ENCODE data around the gene ARRDC3.
"Not testable (repeated sequence)": the region's sequence is repeated elsewhere in the genome, so short reads cannot be mapped to it uniquely, and the experiment has no call there.

Gene ARRDC3

GRCh38 chr5:91401175-91401574 lies 18.1 kb upstream of the ARRDC3 start:
- Mint-ChIP-seq H3K27me3 (no peaks in the 10 kb centered on the region), H3K36me3 (ENCODE audit: low read depth) (no peaks in the 10 kb centered on the region), H3K9me3 (no peaks in the 10 kb centered on the region), H3K27ac (no peak overlapping the region), H3K4me3 (no peak overlapping the region), H3K4me1 (ENCODE audit: low read depth) (peaks cover 8% of the 10 kb centered on the region)
- DNase-seq = no peak

- H3K27me3 Mint-ChIP-seq = no peaks in the 10 kb centered on the region
- H3K36me3 Mint-ChIP-seq (ENCODE audit: low read depth) = no peaks in the 10 kb centered on the region
- peaks cover 8% of the 10 kb centered on the region for H3K4me1 Mint-ChIP-seq (ENCODE audit: low read depth)
- no peaks in the 10 kb centered on the region for H3K9me3 Mint-ChIP-seq
- no peak overlapping the region for H3K27ac Mint-ChIP-seq
- H3K4me3 Mint-ChIP-seq = no peak overlapping the region
- DNase-seq = no peak
Observed at GRCh38 chr5:91397791-91398190, 14.7 kb upstream of the ARRDC3 start.

- Mint-ChIP-seq H3K9me3 (no peaks in the 10 kb centered on the region), H3K4me3 (no peak overlapping the region), H3K27me3 (no peaks in the 10 kb centered on the region), H3K4me1 (ENCODE audit: low read depth) (peaks cover 7% of the 10 kb centered on the region), H3K27ac (no peak overlapping the region), H3K36me3 (ENCODE audit: low read depth) (no peaks in the 10 kb centered on the region)
- no peak for DNase-seq
Observed at GRCh38 chr5:91390268-91390667, 7.2 kb upstream of the ARRDC3 start.

GRCh38 chr5:91389555-91389954 lies 6.4 kb upstream of the ARRDC3 start:
- not testable (repeated sequence) for H3K4me3 Mint-ChIP-seq; H3K36me3 Mint-ChIP-seq (ENCODE audit: low read depth); DNase-seq; H3K27me3 Mint-ChIP-seq; H3K9me3 Mint-ChIP-seq; H3K27ac Mint-ChIP-seq
- H3K4me1 Mint-ChIP-seq (ENCODE audit: low read depth) = peaks cover 12% of the 10 kb centered on the region

- H3K36me3 Mint-ChIP-seq (ENCODE audit: low read depth) = peaks cover 4% of the 10 kb centered on the region
- H3K27ac Mint-ChIP-seq = no peak overlapping the region
- no peaks in the 10 kb centered on the region for H3K9me3 Mint-ChIP-seq
- DNase-seq = no peak
- H3K4me3 Mint-ChIP-seq = no peak overlapping the region
- H3K27me3 Mint-ChIP-seq = no peaks in the 10 kb centered on the region
- H3K4me1 Mint-ChIP-seq (ENCODE audit: low read depth) = peaks cover 24% of the 10 kb centered on the region
Observed at GRCh38 chr5:91388362-91388761, 5.2 kb upstream of the ARRDC3 start.

- Mint-ChIP-seq H3K9me3 (no peaks in the 10 kb centered on the region), H3K4me3 (no peak overlapping the region), H3K4me1 (ENCODE audit: low read depth) (peaks cover 24% of the 10 kb centered on the region), H3K36me3 (ENCODE audit: low read depth) (peaks cover 23% of the 10 kb centered on the region), H3K27ac (no peak overlapping the region), H3K27me3 (no peaks in the 10 kb centered on the region)
- no peak for DNase-seq
Observed at GRCh38 chr5:91386120-91386519, 3.0 kb upstream of the ARRDC3 start.

GRCh38 chr5:91385596-91385995 lies 2.5 kb upstream of the ARRDC3 start:
- H3K9me3 Mint-ChIP-seq, H3K27me3 Mint-ChIP-seq, DNase-seq, H3K27ac Mint-ChIP-seq, H3K4me3 Mint-ChIP-seq: not testable (repeated sequence)
- H3K36me3 Mint-ChIP-seq (ENCODE audit: low read depth) = peaks cover 26% of the 10 kb centered on the region
- peaks cover 24% of the 10 kb centered on the region for H3K4me1 Mint-ChIP-seq (ENCODE audit: low read depth)

- peak overlapping the region; percentile 99 for H3K27ac Mint-ChIP-seq
- H3K4me1 Mint-ChIP-seq (ENCODE audit: low read depth) = peaks cover 21% of the 10 kb centered on the region
- H3K9me3 Mint-ChIP-seq = no peaks in the 10 kb centered on the region
- no peak for DNase-seq
- H3K27me3 Mint-ChIP-seq = no peaks in the 10 kb centered on the region
- peak overlapping the region; percentile 93 for H3K4me3 Mint-ChIP-seq
- H3K36me3 Mint-ChIP-seq (ENCODE audit: low read depth) = peaks cover 31% of the 10 kb centered on the region
Observed at GRCh38 chr5:91384671-91385430, 1.7 kb upstream of the ARRDC3 start.

- Mint-ChIP-seq H3K9me3 (no peaks in the 10 kb centered on the region), H3K27me3 (no peaks in the 10 kb centered on the region), H3K4me1 (ENCODE audit: low read depth) (peaks cover 19% of the 10 kb centered on the region), H3K27ac (peak overlapping the region; percentile 99), H3K4me3 (peak overlapping the region; percentile 93), H3K36me3 (ENCODE audit: low read depth) (peaks cover 34% of the 10 kb centered on the region)
- no peak for DNase-seq
Observed at GRCh38 chr5:91383956-91384300, 811 bp upstream of the ARRDC3 start.

- peak; percentile 49 for DNase-seq
Observed at GRCh38 chr5:91382530-91383026, 539 bp downstream of the ARRDC3 start.

GRCh38 chr5:91381774-91382359 lies 1.2 kb downstream of the ARRDC3 start:
- peaks cover 46% of the 10 kb centered on the region for H3K36me3 Mint-ChIP-seq (ENCODE audit: low read depth)

More at GRCh38 chr5:91382530-91383026, 539 bp downstream of the ARRDC3 start:
- Mint-ChIP-seq H3K27ac (peak overlapping the region; percentile 99), H3K27me3 (no peaks in the 10 kb centered on the region), H3K4me3 (peak overlapping the region; percentile 93), H3K9me3 (no peaks in the 10 kb centered on the region), H3K4me1 (ENCODE audit: low read depth) (peaks cover 27% of the 10 kb centered on the region), H3K36me3 (ENCODE audit: low read depth) (peaks cover 39% of the 10 kb centered on the region)

GRCh38 chr5:91381239-91381773 lies 1.8 kb downstream of the ARRDC3 start:
- Mint-ChIP-seq H3K36me3 (ENCODE audit: low read depth) (peaks cover 50% of the 10 kb centered on the region), H3K4me3 (peak overlapping the region; percentile 93), H3K9me3 (no peaks in the 10 kb centered on the region), H3K27me3 (no peaks in the 10 kb centered on the region), H3K4me1 (ENCODE audit: low read depth) (peaks cover 34% of the 10 kb centered on the region), H3K27ac (peak overlapping the region; percentile 99)
- DNase-seq = no peak

More at GRCh38 chr5:91381774-91382359, 1.2 kb downstream of the ARRDC3 start:
- H3K27ac Mint-ChIP-seq = peak overlapping the region; percentile 99
- peak overlapping the region; percentile 93 for H3K4me3 Mint-ChIP-seq
- no peaks in the 10 kb centered on the region for H3K27me3 Mint-ChIP-seq
- peaks cover 34% of the 10 kb centered on the region for H3K4me1 Mint-ChIP-seq (ENCODE audit: low read depth)
- no peaks in the 10 kb centered on the region for H3K9me3 Mint-ChIP-seq
- peak; percentile 72 for DNase-seq

- H3K27ac Mint-ChIP-seq = peak overlapping the region; percentile 99
- H3K36me3 Mint-ChIP-seq (ENCODE audit: low read depth) = peaks cover 54% of the 10 kb centered on the region
Observed at GRCh38 chr5:91380491-91381238, 2.5 kb downstream of the ARRDC3 start.

GRCh38 chr5:91379914-91380490 lies 3.1 kb downstream of the ARRDC3 start:
- Mint-ChIP-seq H3K4me1 (ENCODE audit: low read depth) (peaks cover 40% of the 10 kb centered on the region), H3K9me3 (no peaks in the 10 kb centered on the region), H3K36me3 (ENCODE audit: low read depth) (peaks cover 56% of the 10 kb centered on the region), H3K27ac (peak overlapping the region; percentile 99), H3K27me3 (no peaks in the 10 kb centered on the region), H3K4me3 (peak overlapping the region; percentile 93)
- peak; percentile 97 for DNase-seq

More at GRCh38 chr5:91380491-91381238, 2.5 kb downstream of the ARRDC3 start:
- no peaks in the 10 kb centered on the region for H3K27me3 Mint-ChIP-seq
- H3K9me3 Mint-ChIP-seq = no peaks in the 10 kb centered on the region
- peak overlapping the region; percentile 93 for H3K4me3 Mint-ChIP-seq
- peak; percentile 98 for DNase-seq
- H3K4me1 Mint-ChIP-seq (ENCODE audit: low read depth) = peaks cover 37% of the 10 kb centered on the region
